ENCODE data around the gene ATAD3B.

GRCh38 chr1:1483714-1484113 lies 12.1 kb downstream of the ATAD3B start:
- TF ChIP-seq ZNF274 (IDR thresholded peaks at IDR 0.05; ENCODE audit: low read depth, low read length) (no peak), YY1 (IDR thresholded peaks at IDR 0.05; ENCODE audit: insufficient read depth, insufficient read length) (no peak), SUZ12 (IDR thresholded peaks at IDR 0.05; ENCODE audit: extremely low read depth, insufficient read depth, insufficient read length) (no peak)

Measured in NT2/D1 (cell line).